ENCODE data around the gene CDC5L.

Gene CDC5L

DNA sequence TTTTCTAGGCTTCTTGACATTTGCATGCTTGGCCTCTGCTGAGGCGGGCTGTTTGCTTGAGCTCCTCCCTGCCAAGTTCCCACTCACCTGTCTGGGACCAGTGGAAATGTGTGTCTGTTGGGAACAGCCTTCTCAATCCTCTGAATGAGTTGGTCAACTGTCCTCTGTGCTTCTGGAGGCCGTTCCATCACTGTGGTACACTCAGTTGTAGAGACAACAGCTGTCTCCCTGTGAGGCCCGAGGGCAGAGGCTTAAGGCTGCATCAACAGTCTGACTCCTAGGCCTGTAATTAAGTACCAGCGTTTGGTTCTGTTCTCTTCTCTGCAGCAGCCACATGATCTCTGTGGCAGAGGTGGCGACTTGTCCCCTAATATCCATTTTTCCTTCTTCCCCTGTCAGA, 110.9 kb downstream of the CDC5L start:
- DNase-seq (ENCODE audit: low read depth in 2 of 2) = no peak

GRCh38 chr6:44499609-44500008, 112.1 kb downstream of the CDC5L start:
- no peak for DNase-seq (ENCODE audit: low read depth in 2 of 2)

All from stimulated activated CD4-positive, alpha-beta T cell treated with anti-CD3 and anti-CD28 coated beads, Interleukin-15, amount 100 ng/mL, for 48 hours (primary cell).